Measurements from ENCODE around the gene EPB41L4B. TPM values are rescaled to one million over a fixed set of nuclear protein-coding genes. Genes with fewer than 3 reads are reported as not detected.
A peak's percentile ranks its signal among the peaks of the same experiment; 100 is the strongest.

The EPB41L4B gene
- total and polyA plus RNA-seq, 2 of the 4 experiments (the other 2 are of a cell fraction) = 0.36 to 0.54 TPM

DNA sequence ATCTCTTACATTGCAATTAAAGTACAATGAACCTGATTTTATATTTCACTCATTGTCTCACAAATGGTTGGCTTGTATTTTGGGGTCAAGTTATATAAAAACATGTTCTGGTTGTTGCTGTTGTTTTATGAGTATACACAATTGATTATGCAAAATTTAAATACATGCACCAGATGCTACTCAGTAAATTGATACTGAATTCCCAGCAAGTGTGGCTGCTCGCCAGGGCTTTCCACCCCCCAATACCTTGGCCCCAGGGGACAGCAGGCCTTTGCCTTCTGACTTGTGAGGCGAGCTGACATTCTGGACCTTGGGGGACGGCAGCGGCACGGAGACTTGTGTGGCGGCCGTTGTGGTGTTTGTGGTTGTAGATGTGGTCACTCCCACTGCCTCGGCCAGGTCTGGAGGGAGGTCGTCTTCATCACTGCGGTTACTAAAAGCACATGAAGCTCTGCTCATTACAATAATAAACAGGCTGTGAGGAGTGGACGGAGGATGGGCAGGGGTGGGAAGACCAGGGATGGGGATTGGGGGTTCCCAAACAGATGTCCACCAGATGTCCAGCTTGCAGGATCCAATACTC, 126.8 kb downstream of the EPB41L4B start:
- no peak overlapping the region for H3K4me3 ChIP-seq (ENCODE audit: insufficient read depth, low read depth, low read length)
- no peak overlapping the region for H3K4ac ChIP-seq (ENCODE audit: low read depth, low read length)
- H4K91ac ChIP-seq (ENCODE audit: insufficient read depth, low read depth, low read length) = no peak overlapping the region
- no peak overlapping the region for H2AK5ac ChIP-seq (ENCODE audit: low read depth, low read length)
- no peak overlapping the region for H3K14ac ChIP-seq (replicated peaks; ENCODE audit: low read depth, low read length)
- ChIA-PET CTCF (no interaction called here), POLR2A (ENCODE audit: unreplicated experiment) (no interaction called here)
- intact Hi-C loops (cut with micrococcal nuclease) = loop anchor here (10.0 kb wide), 1 partner anchor 331 kb away; no protein-coding TSS in a partner anchor
- no peak overlapping the region for H2BK15ac ChIP-seq (ENCODE audit: low read depth, low read length)
- H2BK120ac ChIP-seq (ENCODE audit: low read depth, low read length) = no peak overlapping the region
- peaks cover 21% of the 10 kb centered on the region for H3K27me3 ChIP-seq (ENCODE audit: control insufficient read depth, insufficient read depth, low read length)
- no peaks in the 10 kb centered on the region for H4K20me1 ChIP-seq (ENCODE audit: insufficient read depth, low read length)
- no peak overlapping the region for H4K8ac ChIP-seq (ENCODE audit: low read depth in 2 of 2, low read length in 2 of 2)
- no peaks in the 10 kb centered on the region for H3K9me3 ChIP-seq (ENCODE audit: control insufficient read depth, insufficient read depth, low read length)
- H2AFZ ChIP-seq (replicated peaks; ENCODE audit: low read length, poor library complexity) = no peak overlapping the region
- peaks cover 2% of the 10 kb centered on the region; the same call in 1 of the 2 replicates for H3K9me1 ChIP-seq (ENCODE audit: insufficient read depth, low read length)
- no peak overlapping the region for H3K56ac ChIP-seq (ENCODE audit: extremely low read depth, insufficient read depth, low read length)
- no peaks in the 10 kb centered on the region for H3K36me3 ChIP-seq (ENCODE audit: control insufficient read depth, insufficient read depth, low read length)
- H3K4me1 ChIP-seq (ENCODE audit: control insufficient read depth, insufficient read depth, low read length) = peaks cover 2% of the 10 kb centered on the region; the same call in 1 of the 2 replicates
- no peak overlapping the region; the same call in 1 of the 2 replicates for H3K4me2 ChIP-seq (ENCODE audit: low read depth, low read length)
- H3K23ac ChIP-seq (ENCODE audit: low read depth, low read length) = no peak overlapping the region
- dilution Hi-C loops (cut with HindIII; ENCODE audit: low sequenced_read_pairs, unreplicated experiment) = no loop called here
- TF ChIP-seq MAZ (IDR thresholded peaks at IDR 0.05; ENCODE audit: borderline replicate concordance, low read depth, low read length) (no peak), CEBPB (IDR thresholded peaks at IDR 0.05; ENCODE audit: low read depth, low read length) (no peak), MXI1 (IDR thresholded peaks at IDR 0.05; ENCODE audit: borderline replicate concordance, low read depth, low read length) (no peak), FOS (IDR thresholded peaks at IDR 0.05; ENCODE audit: low read depth, low read length) (no peak), RCOR1 (IDR thresholded peaks at IDR 0.05; ENCODE audit: insufficient replicate concordance, low read length) (no peak), CHD1 (IDR thresholded peaks at IDR 0.05; ENCODE audit: low read depth, low read length) (no peak), RFX5 (IDR thresholded peaks at IDR 0.05; ENCODE audit: low read depth, low read length) (no peak), SMC3 (IDR thresholded peaks at IDR 0.05; ENCODE audit: low read depth, low read length) (no peak), BHLHE40 (IDR thresholded peaks at IDR 0.05; ENCODE audit: low read depth, low read length) (no peak), POLR2A (IDR thresholded peaks at IDR 0.05; ENCODE audit: low read depth, low read length) (no peak), RAD21 (IDR thresholded peaks at IDR 0.05; ENCODE audit: low read length) (no peak), NFE2L2 (IDR thresholded peaks at IDR 0.05; ENCODE audit: low read depth, low read length) (no peak), MAFK (IDR thresholded peaks at IDR 0.05; ENCODE audit: low read depth, low read length) (no peak)
- TF ChIP-seq, protein P1, sequence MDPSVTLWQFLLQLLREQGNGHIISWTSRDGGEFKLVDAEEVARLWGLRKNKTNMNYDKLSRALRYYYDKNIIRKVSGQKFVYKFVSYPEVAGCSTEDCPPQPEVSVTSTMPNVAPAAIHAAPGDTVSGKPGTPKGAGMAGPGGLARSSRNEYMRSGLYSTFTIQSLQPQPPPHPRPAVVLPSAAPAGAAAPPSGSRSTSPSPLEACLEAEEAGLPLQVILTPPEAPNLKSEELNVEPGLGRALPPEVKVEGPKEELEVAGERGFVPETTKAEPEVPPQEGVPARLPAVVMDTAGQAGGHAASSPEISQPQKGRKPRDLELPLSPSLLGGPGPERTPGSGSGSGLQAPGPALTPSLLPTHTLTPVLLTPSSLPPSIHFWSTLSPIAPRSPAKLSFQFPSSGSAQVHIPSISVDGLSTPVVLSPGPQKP (IDR thresholded peaks at IDR 0.05; ENCODE audit: borderline replicate concordance, low read depth, low read length) = no peak
- TF ChIP-seq, protein P2, sequence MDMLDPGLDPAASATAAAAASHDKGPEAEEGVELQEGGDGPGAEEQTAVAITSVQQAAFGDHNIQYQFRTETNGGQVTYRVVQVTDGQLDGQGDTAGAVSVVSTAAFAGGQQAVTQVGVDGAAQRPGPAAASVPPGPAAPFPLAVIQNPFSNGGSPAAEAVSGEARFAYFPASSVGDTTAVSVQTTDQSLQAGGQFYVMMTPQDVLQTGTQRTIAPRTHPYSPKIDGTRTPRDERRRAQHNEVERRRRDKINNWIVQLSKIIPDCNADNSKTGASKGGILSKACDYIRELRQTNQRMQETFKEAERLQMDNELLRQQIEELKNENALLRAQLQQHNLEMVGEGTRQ (IDR thresholded peaks at IDR 0.05; ENCODE audit: low read depth, low read length) = no peak
- TF ChIP-seq, protein P3, sequence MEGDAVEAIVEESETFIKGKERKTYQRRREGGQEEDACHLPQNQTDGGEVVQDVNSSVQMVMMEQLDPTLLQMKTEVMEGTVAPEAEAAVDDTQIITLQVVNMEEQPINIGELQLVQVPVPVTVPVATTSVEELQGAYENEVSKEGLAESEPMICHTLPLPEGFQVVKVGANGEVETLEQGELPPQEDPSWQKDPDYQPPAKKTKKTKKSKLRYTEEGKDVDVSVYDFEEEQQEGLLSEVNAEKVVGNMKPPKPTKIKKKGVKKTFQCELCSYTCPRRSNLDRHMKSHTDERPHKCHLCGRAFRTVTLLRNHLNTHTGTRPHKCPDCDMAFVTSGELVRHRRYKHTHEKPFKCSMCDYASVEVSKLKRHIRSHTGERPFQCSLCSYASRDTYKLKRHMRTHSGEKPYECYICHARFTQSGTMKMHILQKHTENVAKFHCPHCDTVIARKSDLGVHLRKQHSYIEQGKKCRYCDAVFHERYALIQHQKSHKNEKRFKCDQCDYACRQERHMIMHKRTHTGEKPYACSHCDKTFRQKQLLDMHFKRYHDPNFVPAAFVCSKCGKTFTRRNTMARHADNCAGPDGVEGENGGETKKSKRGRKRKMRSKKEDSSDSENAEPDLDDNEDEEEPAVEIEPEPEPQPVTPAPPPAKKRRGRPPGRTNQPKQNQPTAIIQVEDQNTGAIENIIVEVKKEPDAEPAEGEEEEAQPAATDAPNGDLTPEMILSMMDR (conservative IDR thresholded peaks at IDR 0.05; ENCODE audit: low read depth, low read length) = no peak
- no peak overlapping the region for H2BK5ac ChIP-seq (ENCODE audit: low read depth, low read length, poor library complexity, severe bottlenecking)
- peak; percentile 27 for ATAC-seq (ENCODE audit: low read depth)
- no peak overlapping the region for H3K18ac ChIP-seq (ENCODE audit: low read depth, low read length)
- no peak overlapping the region for H2AK9ac ChIP-seq (replicated peaks; ENCODE audit: low read depth, low read length, poor library complexity)
- H3K27ac ChIP-seq (ENCODE audit: insufficient read depth, low read length) = no peak overlapping the region
- no peaks in the 10 kb centered on the region for H3K79me1 ChIP-seq (ENCODE audit: low read depth in 1 of 2, low read length in 2 of 2)
- H3K9ac ChIP-seq (ENCODE audit: low read depth, low read length) = no peak overlapping the region
- no peak overlapping the region for H4K5ac ChIP-seq (ENCODE audit: low read depth, low read length)
- in situ Hi-C loops (cut with MboI; ENCODE audit: low sequenced_read_pairs) = loop anchor here (5.0 to 25.0 kb wide), 2 partner anchors 52 to 118 kb away; partner anchors contain the start of gene EPB41L4B
- no CpG with 5 or more reads among the region's 11 CpGs for WGBS, 2 experiments (ENCODE audit: extremely low coverage in 2 of 2, insufficient read length in 1 of 2)
- BruUV-seq (replicated peaks) = no TSS peak
- peak; percentile 73 for DNase-seq
- H2BK20ac ChIP-seq (ENCODE audit: low read depth, low read length) = no peak overlapping the region

All from IMR-90 (cell line).